Liver (tissue), 9 donors: Measurements from ENCODE around the gene SLC22A31. TPM values are rescaled to one million over a fixed set of nuclear protein-coding genes. Genes with fewer than 3 reads are reported as not detected.
"Not testable (repeated sequence)": the region's sequence is repeated elsewhere in the genome, so short reads cannot be mapped to it uniquely, and the experiment has no call there.

Source experiments
- DNase-seq: peaks from one replicate; pipeline ENCODE4 v3.0.0-alpha.2; 2017; ENCODE audit warnings: low spot score
- H3K27ac ChIP-seq, 2 donors: one replicate each; pipeline ENCODE4 v1.7.0; 2013; ENCODE audit warnings: inconsistent platforms in 2 of 2, low read length in 2 of 2, control low read depth in 1 of 2, low read depth in 1 of 2, mild to moderate bottlenecking in 1 of 2
- H3K27me3 ChIP-seq, 4 donors: one replicate each; pipeline versions ENCODE4 v1.6.1 to v1.7.0; 2013; ENCODE audit warnings: low read length in 3 of 4, inconsistent platforms in 1 of 4, mild to moderate bottlenecking in 1 of 4, moderate library complexity in 1 of 4; ENCODE audit not compliant: control insufficient read depth in 4 of 4, insufficient read depth in 4 of 4
- H3K36me3 ChIP-seq, 4 donors: one replicate each; pipeline versions ENCODE4 v1.6.1 to v1.7.0; 2013; ENCODE audit warnings: low read length in 3 of 4, mild to moderate bottlenecking in 3 of 4, low read depth in 1 of 4, moderate library complexity in 1 of 4; ENCODE audit not compliant: control insufficient read depth in 4 of 4, insufficient read depth in 3 of 4
- H3K4me1 ChIP-seq, 4 donors: one replicate each; pipeline versions ENCODE4 v1.6.1 to v1.7.0; 2013; ENCODE audit warnings: low read length in 3 of 4, mild to moderate bottlenecking in 3 of 4, moderate library complexity in 1 of 4; ENCODE audit not compliant: control insufficient read depth in 4 of 4, insufficient read depth in 4 of 4
- H3K4me3 ChIP-seq, 3 donors: one replicate each; pipeline versions ENCODE4 v1.6.1 to v1.7.0; 2013; ENCODE audit warnings: low read length in 3 of 3, control low read depth in 1 of 3, low read depth in 1 of 3, mild to moderate bottlenecking in 1 of 3
- H3K9ac ChIP-seq, 2 donors: one replicate each; pipeline ENCODE4 v1.7.0; 2013; ENCODE audit warnings: low read length in 2 of 2, mild to moderate bottlenecking in 2 of 2, moderate library complexity in 2 of 2, control low read depth in 1 of 2, low read depth in 1 of 2
- H3K9me3 ChIP-seq, 4 donors: one replicate each; pipeline versions ENCODE4 v1.6.1 to v1.7.0; 2013; ENCODE audit warnings: low read length in 3 of 4; ENCODE audit not compliant: control insufficient read depth in 4 of 4
- EGR1 ChIP-seq, 2 donors: IDR thresholded peaks; 2 replicates each; pipeline ENCODE4 v1.6.1; 2016 to 2018; ENCODE audit warnings: antibody characterized with exemption in 2 of 2, low read depth in 2 of 2
- GABPA ChIP-seq, 2 donors: IDR thresholded peaks in 1 of 2; conservative IDR thresholded peaks in 1 of 2; 2 replicates each; pipeline ENCODE4 v1.6.1; 2016; ENCODE audit warnings: antibody characterized with exemption in 2 of 2, mild to moderate bottlenecking in 1 of 2, moderate library complexity in 1 of 2
- JUND ChIP-seq, 2 donors: IDR thresholded peaks; 2 replicates each; pipeline ENCODE4 v1.6.1; 2016; ENCODE audit warnings: antibody characterized with exemption in 2 of 2
- NR2F2 ChIP-seq: IDR thresholded peaks from 2 replicates; pipeline ENCODE4 v1.6.1; 2016; ENCODE audit warnings: antibody characterized with exemption
- SP1 ChIP-seq: IDR thresholded peaks from 2 replicates; pipeline ENCODE4 v1.6.1; 2018; ENCODE audit warnings: antibody characterized with exemption, mild to moderate bottlenecking
- WGBS: extraction: QIAGEN DNeasy Blood & Tissue Kit; methylation state at CpG from one replicate; pipeline ENCODE4 v1.1.7; 2013; 5-methylcytosine and 5-hydroxymethylcytosine counted together
- polyA plus RNA-seq, 2 donors: library from polyadenylated mRNA; stranded (reverse) in 1 of 2; unstranded in 1 of 2; fragments of 200-250 nt in 1 of 2; fragments of >200 nt in 1 of 2; fragmentation: Nextera tagmentation in 1 of 2; extraction: Ambion mirVana in 1 of 2; gene quantifications; one replicate each; pipeline versions ENCODE4 v1.2.1 to v1.2.3, GENCODE V29; 2013 to 2015
- total RNA-seq, 2 donors: library from RNA; depleted of rRNA; stranded (reverse); fragments of >200 nt; gene quantifications; one replicate each; pipeline ENCODE4 v1.2.3, GENCODE V29; 2014
- TF ChIP-seq, protein P1 (sequence below): IDR thresholded peaks from 2 replicates; pipeline ENCODE4 v1.6.1; 2016; ENCODE audit warnings: antibody characterized with exemption
- TF ChIP-seq, protein P2 (sequence below): IDR thresholded peaks from 2 replicates; pipeline ENCODE4 v1.6.1; 2016; ENCODE audit warnings: antibody characterized with exemption, mild to moderate bottlenecking
- TF ChIP-seq, protein P3 (sequence below): fragments of 150-350 bp; IDR thresholded peaks from 2 replicates; pipeline ENCODE4 v1.5.1; 2017; ENCODE audit warnings: improper control_type of control experiment, low read depth, low read length; ENCODE audit not compliant: missing input control
- TF ChIP-seq, protein P4 (sequence below): IDR thresholded peaks from 2 replicates; pipeline ENCODE4 v1.6.1; 2016; ENCODE audit warnings: antibody characterized with exemption
- donor health status: healthy.
- donor health status: healthy.
- donor health status: healthy.
- donor health status: healthy.
- donor health status: healthy.

SLC22A31 gene
- total and polyA plus RNA-seq, 4 donors: 0.15 to 0.50 (median 0.48) TPM; not detected in 1

DNA sequence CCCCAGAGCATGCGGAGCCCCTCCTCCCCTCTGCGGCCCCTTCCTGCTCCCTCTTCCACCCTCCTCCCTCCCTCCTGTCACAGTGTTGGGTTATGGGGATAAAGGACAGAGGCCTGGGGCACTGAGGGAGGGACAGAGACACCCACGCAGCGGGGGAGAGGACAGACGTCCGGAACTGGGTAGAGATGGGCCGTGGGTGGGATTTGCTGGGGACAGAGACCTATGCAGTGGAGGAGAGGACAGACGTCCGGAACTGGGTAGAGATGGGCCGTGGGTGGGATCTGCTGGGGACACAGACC is 34.7 kb downstream of the SLC22A31 start:
- not testable (repeated sequence) for H3K36me3 ChIP-seq, H3K4me1 ChIP-seq, H3K27ac ChIP-seq, H3K9me3 ChIP-seq, H3K9ac ChIP-seq, H3K4me3 ChIP-seq, DNase-seq, H3K27me3 ChIP-seq
- WGBS: 67% methylated on average over 10 of the region's 10 CpGs

DNA sequence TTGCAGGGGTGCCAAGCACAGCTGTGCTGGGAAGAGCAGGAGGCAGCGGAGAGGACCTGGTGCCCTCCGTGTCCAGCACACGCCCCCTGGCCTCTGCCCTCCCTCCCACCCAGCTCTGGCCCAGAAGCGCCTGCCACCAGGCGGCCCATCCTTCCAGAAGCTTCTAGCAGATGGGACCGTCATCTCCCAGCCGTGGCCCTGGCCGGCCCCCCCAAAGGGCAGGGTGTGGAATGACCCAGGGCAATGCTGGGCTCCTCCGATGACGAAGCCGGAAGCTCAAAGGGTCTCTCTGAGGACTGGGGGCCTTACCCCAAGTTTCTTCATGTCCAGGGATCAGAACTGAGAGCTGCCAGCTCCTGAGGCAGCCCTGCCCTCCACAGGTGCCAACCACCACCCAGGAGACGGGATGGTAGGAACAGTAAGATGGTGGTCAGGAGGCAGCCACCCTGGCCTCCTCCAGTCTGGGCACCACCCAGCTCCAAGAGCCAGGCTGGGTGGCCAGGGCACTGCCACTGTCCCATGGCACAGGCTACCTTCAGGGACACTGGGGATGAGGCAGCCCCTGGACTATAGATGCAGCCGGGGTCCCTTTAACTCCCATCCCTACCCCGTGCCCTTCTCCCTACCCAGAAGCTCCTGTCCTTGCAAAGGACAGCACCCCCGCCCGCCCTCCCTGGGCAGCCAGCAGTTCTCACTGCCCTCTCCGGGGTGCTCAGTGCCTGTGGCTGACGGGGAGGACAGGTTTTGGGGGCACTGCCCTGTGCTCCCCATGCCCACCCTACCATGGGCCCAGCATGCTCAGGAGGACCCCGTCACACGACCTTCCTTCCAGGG is 35.3 kb downstream of the SLC22A31 start:
- H3K9ac ChIP-seq: no peak overlapping the region
- no peak overlapping the region for H3K27ac ChIP-seq
- TF ChIP-seq, protein P1, sequence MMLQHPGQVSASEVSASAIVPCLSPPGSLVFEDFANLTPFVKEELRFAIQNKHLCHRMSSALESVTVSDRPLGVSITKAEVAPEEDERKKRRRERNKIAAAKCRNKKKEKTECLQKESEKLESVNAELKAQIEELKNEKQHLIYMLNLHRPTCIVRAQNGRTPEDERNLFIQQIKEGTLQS: no peak
- TF ChIP-seq EGR1 (IDR thresholded peaks at IDR 0.05; ENCODE audit: low read depth in 2 of 2) (no peak), GABPA (IDR thresholded peaks at IDR 0.05 in 1 of 2, conservative IDR thresholded peaks at IDR 0.05 in 1 of 2) (no peak), SP1 (no peak), NR2F2 (no peak), JUND (IDR thresholded peaks at IDR 0.05) (no peak)
- TF ChIP-seq, protein P2, sequence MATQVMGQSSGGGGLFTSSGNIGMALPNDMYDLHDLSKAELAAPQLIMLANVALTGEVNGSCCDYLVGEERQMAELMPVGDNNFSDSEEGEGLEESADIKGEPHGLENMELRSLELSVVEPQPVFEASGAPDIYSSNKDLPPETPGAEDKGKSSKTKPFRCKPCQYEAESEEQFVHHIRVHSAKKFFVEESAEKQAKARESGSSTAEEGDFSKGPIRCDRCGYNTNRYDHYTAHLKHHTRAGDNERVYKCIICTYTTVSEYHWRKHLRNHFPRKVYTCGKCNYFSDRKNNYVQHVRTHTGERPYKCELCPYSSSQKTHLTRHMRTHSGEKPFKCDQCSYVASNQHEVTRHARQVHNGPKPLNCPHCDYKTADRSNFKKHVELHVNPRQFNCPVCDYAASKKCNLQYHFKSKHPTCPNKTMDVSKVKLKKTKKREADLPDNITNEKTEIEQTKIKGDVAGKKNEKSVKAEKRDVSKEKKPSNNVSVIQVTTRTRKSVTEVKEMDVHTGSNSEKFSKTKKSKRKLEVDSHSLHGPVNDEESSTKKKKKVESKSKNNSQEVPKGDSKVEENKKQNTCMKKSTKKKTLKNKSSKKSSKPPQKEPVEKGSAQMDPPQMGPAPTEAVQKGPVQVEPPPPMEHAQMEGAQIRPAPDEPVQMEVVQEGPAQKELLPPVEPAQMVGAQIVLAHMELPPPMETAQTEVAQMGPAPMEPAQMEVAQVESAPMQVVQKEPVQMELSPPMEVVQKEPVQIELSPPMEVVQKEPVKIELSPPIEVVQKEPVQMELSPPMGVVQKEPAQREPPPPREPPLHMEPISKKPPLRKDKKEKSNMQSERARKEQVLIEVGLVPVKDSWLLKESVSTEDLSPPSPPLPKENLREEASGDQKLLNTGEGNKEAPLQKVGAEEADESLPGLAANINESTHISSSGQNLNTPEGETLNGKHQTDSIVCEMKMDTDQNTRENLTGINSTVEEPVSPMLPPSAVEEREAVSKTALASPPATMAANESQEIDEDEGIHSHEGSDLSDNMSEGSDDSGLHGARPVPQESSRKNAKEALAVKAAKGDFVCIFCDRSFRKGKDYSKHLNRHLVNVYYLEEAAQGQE: no peak
- TF ChIP-seq, protein P3, sequence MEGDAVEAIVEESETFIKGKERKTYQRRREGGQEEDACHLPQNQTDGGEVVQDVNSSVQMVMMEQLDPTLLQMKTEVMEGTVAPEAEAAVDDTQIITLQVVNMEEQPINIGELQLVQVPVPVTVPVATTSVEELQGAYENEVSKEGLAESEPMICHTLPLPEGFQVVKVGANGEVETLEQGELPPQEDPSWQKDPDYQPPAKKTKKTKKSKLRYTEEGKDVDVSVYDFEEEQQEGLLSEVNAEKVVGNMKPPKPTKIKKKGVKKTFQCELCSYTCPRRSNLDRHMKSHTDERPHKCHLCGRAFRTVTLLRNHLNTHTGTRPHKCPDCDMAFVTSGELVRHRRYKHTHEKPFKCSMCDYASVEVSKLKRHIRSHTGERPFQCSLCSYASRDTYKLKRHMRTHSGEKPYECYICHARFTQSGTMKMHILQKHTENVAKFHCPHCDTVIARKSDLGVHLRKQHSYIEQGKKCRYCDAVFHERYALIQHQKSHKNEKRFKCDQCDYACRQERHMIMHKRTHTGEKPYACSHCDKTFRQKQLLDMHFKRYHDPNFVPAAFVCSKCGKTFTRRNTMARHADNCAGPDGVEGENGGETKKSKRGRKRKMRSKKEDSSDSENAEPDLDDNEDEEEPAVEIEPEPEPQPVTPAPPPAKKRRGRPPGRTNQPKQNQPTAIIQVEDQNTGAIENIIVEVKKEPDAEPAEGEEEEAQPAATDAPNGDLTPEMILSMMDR: no peak
- TF ChIP-seq, protein P4, sequence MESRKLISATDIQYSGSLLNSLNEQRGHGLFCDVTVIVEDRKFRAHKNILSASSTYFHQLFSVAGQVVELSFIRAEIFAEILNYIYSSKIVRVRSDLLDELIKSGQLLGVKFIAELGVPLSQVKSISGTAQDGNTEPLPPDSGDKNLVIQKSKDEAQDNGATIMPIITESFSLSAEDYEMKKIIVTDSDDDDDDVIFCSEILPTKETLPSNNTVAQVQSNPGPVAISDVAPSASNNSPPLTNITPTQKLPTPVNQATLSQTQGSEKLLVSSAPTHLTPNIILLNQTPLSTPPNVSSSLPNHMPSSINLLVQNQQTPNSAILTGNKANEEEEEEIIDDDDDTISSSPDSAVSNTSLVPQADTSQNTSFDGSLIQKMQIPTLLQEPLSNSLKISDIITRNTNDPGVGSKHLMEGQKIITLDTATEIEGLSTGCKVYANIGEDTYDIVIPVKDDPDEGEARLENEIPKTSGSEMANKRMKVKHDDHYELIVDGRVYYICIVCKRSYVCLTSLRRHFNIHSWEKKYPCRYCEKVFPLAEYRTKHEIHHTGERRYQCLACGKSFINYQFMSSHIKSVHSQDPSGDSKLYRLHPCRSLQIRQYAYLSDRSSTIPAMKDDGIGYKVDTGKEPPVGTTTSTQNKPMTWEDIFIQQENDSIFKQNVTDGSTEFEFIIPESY: no peak
- no peaks in the 10 kb centered on the region for H3K36me3 ChIP-seq
- 73% methylated on average over 20 of the region's 20 CpGs for WGBS
- peaks cover 0 to 6% (median 3%) of the 10 kb centered on the region in 4 donors for H3K4me1 ChIP-seq
- no peaks in the 10 kb centered on the region for H3K9me3 ChIP-seq
- peaks cover 0 to 3% (median 0%) of the 10 kb centered on the region in 4 donors for H3K27me3 ChIP-seq
- H3K4me3 ChIP-seq: no peak overlapping the region
- no peak for DNase-seq
